IMR-90 (cell line): ENCODE data around the gene HERC6.

ENCODE experiments used
- CTCF ChIP-seq: conservative IDR thresholded peaks from 2 replicates; pipeline ENCODE4 v1.5.1; 2012; ENCODE audit warnings: mild to moderate bottlenecking, low read depth, low read length, improper control_type of control experiment
- POLR2A ChIP-seq: IDR thresholded peaks from 2 replicates; pipeline ENCODE4 v1.6.1; 2012; ENCODE audit warnings: mild to moderate bottlenecking, low read depth, low read length
- SMC3 ChIP-seq: fragments of 150-350 bp; IDR thresholded peaks from 2 replicates; pipeline ENCODE4 v1.6.1; 2016; ENCODE audit warnings: low read depth, mild to moderate bottlenecking, antibody characterized with exemption, low read length, moderate library complexity

- TF ChIP-seq CTCF (no peak), POLR2A (no peak), SMC3 (no peak)
Measured at GRCh38 chr4:88451205-88451604, 72.6 kb downstream of the HERC6 start.
